Spinal cord (tissue), 10 donors: Measurements from ENCODE around the gene TOMT. TPM values are rescaled to one million over a fixed set of nuclear protein-coding genes. Genes with fewer than 3 reads are reported as not detected.
A peak's percentile ranks its signal among the peaks of the same experiment; 100 is the strongest.

Experiments used
- DNase-seq, 6 donors: peaks; one replicate each; pipeline versions ENCODE4 v3.0.0 to v3.0.0-alpha.2; 2013 to 2015; ENCODE audit warnings: low spot score in 6 of 6, low read depth in 4 of 6
- H3K27ac ChIP-seq: one replicate; pipeline ENCODE4 v1.5.1; 2013; ENCODE audit warnings: low read depth, low read length, control low read depth
- H3K27me3 ChIP-seq: one replicate; pipeline ENCODE4 v1.6.1; 2013; ENCODE audit warnings: low read length; ENCODE audit not compliant: control insufficient read depth, insufficient read depth
- H3K36me3 ChIP-seq: one replicate; pipeline ENCODE4 v1.6.1; 2013; ENCODE audit warnings: low read length; ENCODE audit not compliant: control insufficient read depth, insufficient read depth
- H3K4me1 ChIP-seq: one replicate; pipeline ENCODE4 v1.6.1; 2013; ENCODE audit warnings: low read length; ENCODE audit not compliant: control insufficient read depth, insufficient read depth
- H3K4me3 ChIP-seq: one replicate; pipeline ENCODE4 v1.5.1; 2013; ENCODE audit warnings: low read depth, low read length, control low read depth
- H3K9me3 ChIP-seq: one replicate; pipeline ENCODE4 v1.6.1; 2013; ENCODE audit warnings: low read length; ENCODE audit not compliant: control insufficient read depth, insufficient read depth
- WGBS: methylation state at CpG from one replicate; pipeline ENCODE4 v1.1.5; 2013; ENCODE audit warnings: missing lambda C conversion rate; ENCODE audit not compliant: insufficient coverage; 5-methylcytosine and 5-hydroxymethylcytosine counted together
- long read RNA-seq, 4 donors: transcript quantifications; one replicate each; lab custom pipeline, GENCODE V29; 2026
- polyA plus RNA-seq, 2 donors: library from polyadenylated mRNA; unstranded; fragments of 120-200 nt; gene quantifications; one replicate each; pipeline ENCODE4 v1.2.1, GENCODE V29; 2013; ENCODE audit not compliant: insufficient read length in 2 of 2
- total RNA-seq, 2 donors: library from RNA; depleted of rRNA in 1 of 2; stranded (reverse); fragments of 120-200 nt in 1 of 2; fragments of >200 nt in 1 of 2; gene quantifications; one replicate each; pipeline versions ENCODE4 v1.2.3 to v1.2.4, GENCODE V29; 2013 to 2014
- donor health status: healthy.

TOMT gene, protein sequence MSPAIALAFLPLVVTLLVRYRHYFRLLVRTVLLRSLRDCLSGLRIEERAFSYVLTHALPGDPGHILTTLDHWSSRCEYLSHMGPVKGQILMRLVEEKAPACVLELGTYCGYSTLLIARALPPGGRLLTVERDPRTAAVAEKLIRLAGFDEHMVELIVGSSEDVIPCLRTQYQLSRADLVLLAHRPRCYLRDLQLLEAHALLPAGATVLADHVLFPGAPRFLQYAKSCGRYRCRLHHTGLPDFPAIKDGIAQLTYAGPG
- total RNA-seq = not detected
- polyA plus RNA-seq = not detected
- long read RNA-seq, donor 1 = 0 reads
- long read RNA-seq, donor 2 = 0 reads
- long read RNA-seq, donor 3 = 0 reads
- long read RNA-seq, donor 4 = 0 reads

- H3K27ac ChIP-seq = no peak within 1 kb of the TSS
These were observed at the start of gene TOMT for GRCh38 chr11:72105888-72106287. TOMT (plus strand) TSS chr11:72105924; CDS start chr11:72105952, 28 bp downstream.

GRCh38 chr11:72058416-72059034, 47.2 kb upstream of the TOMT start:
- DNase-seq = no peak
- no CpG with 5 or more reads among the region's 3 CpGs for WGBS
- Histone ChIP-seq H3K9me3 (no peaks in the 10 kb centered on the region), H3K4me3 (no peak overlapping the region), H3K27me3 (no peaks in the 10 kb centered on the region), H3K36me3 (peaks cover 5% of the 10 kb centered on the region), H3K27ac (no peak overlapping the region), H3K4me1 (no peaks in the 10 kb centered on the region)

More at GRCh38 chr11:72105888-72106287, at the start of gene TOMT:
- Histone ChIP-seq H3K4me3 (no peak within 1 kb of the TSS), H3K9me3 (no peaks in the 10 kb centered on the region), H3K27me3 (no peaks in the 10 kb centered on the region), H3K36me3 (peaks cover 37% of the 10 kb centered on the region), H3K4me1 (peaks cover 15% of the 10 kb centered on the region)
- 94% methylated on average over 12 of the region's 14 CpGs for WGBS
- DNase-seq = no peak

GRCh38 chr11:72061739-72062396, 43.9 kb upstream of the TOMT start:
- H3K9me3 ChIP-seq = no peaks in the 10 kb centered on the region
- H3K4me1 ChIP-seq = no peaks in the 10 kb centered on the region
- no peak for DNase-seq
- no peak overlapping the region for H3K27ac ChIP-seq
- WGBS = 100% methylated on average over 1 of the region's 5 CpGs
- H3K27me3 ChIP-seq = no peaks in the 10 kb centered on the region
- peaks cover 5% of the 10 kb centered on the region for H3K36me3 ChIP-seq
- H3K4me3 ChIP-seq = no peak overlapping the region

- peaks cover 3% of the 10 kb centered on the region for H3K36me3 ChIP-seq
- DNase-seq = no peak
- no peak overlapping the region for H3K4me3 ChIP-seq
- no peak overlapping the region for H3K27ac ChIP-seq
- no peaks in the 10 kb centered on the region for H3K27me3 ChIP-seq
- no peaks in the 10 kb centered on the region for H3K9me3 ChIP-seq
- peaks cover 4% of the 10 kb centered on the region for H3K4me1 ChIP-seq
These were observed 38.9 kb upstream of the TOMT start for GRCh38 chr11:72066855-72067254.

- no peak overlapping the region for H3K27ac ChIP-seq
- peaks cover 3% of the 10 kb centered on the region for H3K36me3 ChIP-seq
- H3K4me3 ChIP-seq = no peak overlapping the region
- no peak for DNase-seq
- no peaks in the 10 kb centered on the region for H3K27me3 ChIP-seq
- H3K4me1 ChIP-seq = peaks cover 4% of the 10 kb centered on the region
- no peaks in the 10 kb centered on the region for H3K9me3 ChIP-seq
These were observed 38.5 kb upstream of the TOMT start for GRCh38 chr11:72067266-72067665.

- no peak for DNase-seq
- Histone ChIP-seq H3K27ac (no peak overlapping the region), H3K4me1 (peaks cover 8% of the 10 kb centered on the region), H3K4me3 (no peak overlapping the region), H3K9me3 (no peaks in the 10 kb centered on the region), H3K36me3 (peaks cover 3% of the 10 kb centered on the region), H3K27me3 (no peaks in the 10 kb centered on the region)
These were observed 38.0 kb upstream of the TOMT start for GRCh38 chr11:72067676-72068075.

DNA sequence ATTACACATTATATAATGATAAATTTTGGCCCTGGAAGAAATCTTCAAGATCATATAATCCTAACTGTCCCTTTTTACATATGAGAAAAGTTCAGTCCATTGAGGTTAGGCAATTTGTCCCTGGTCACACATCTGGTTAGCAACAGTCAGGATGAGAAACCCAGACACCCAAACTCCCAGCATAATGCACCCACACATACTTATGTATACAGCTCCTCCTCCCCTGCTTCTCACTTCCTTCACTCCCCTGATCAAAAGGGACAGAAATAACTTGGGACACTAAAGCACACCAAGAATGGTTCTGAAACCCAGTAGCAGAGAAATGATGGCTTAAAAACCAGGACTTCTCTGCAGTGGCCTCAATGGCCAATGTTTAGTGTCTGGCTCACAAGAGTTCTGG, 36.5 kb upstream of the TOMT start:
- no peaks in the 10 kb centered on the region for H3K27me3 ChIP-seq
- H3K4me3 ChIP-seq = no peak overlapping the region
- peaks cover 3% of the 10 kb centered on the region for H3K36me3 ChIP-seq
- H3K4me1 ChIP-seq = peaks cover 9% of the 10 kb centered on the region
- no peak for DNase-seq
- no peaks in the 10 kb centered on the region for H3K9me3 ChIP-seq
- H3K27ac ChIP-seq = peak overlapping the region; percentile 54

GRCh38 chr11:72069787-72070251, 35.9 kb upstream of the TOMT start:
- peaks cover 3% of the 10 kb centered on the region for H3K36me3 ChIP-seq
- no peaks in the 10 kb centered on the region for H3K9me3 ChIP-seq
- H3K27ac ChIP-seq = peak overlapping the region; percentile 54
- no peak overlapping the region for H3K4me3 ChIP-seq
- 50% methylated on average over 1 of the region's 2 CpGs for WGBS
- peaks cover 9% of the 10 kb centered on the region for H3K4me1 ChIP-seq
- no peaks in the 10 kb centered on the region for H3K27me3 ChIP-seq
- no peak for DNase-seq

- Histone ChIP-seq H3K27me3 (no peaks in the 10 kb centered on the region), H3K27ac (peak overlapping the region; percentile 54), H3K9me3 (no peaks in the 10 kb centered on the region), H3K36me3 (peaks cover 3% of the 10 kb centered on the region), H3K4me1 (peaks cover 9% of the 10 kb centered on the region), H3K4me3 (no peak overlapping the region)
- 100% methylated on average over 1 of the region's 7 CpGs for WGBS
- no peak for DNase-seq
These were observed 35.2 kb upstream of the TOMT start for GRCh38 chr11:72070491-72070890.
